Stimulated activated CD8-positive, alpha-beta memory T cell treated with anti-CD3 and anti-CD28 coated beads, Interleukin-4, amount 100 ng/mL, for 4 hours (primary cell): ENCODE measurements around the gene ZNF789.
A peak's percentile ranks its signal among the peaks of the same experiment; 100 is the strongest.
"Not testable (repeated sequence)": the region's sequence is repeated elsewhere in the genome, so short reads cannot be mapped to it uniquely, and the experiment has no call there.

ENCODE experiments used
- DNase-seq, 2 donors: peaks; one replicate each; pipeline ENCODE4 v3.0.0-alpha.2; 2020; ENCODE audit warnings: low read depth in 2 of 2, low spot score in 1 of 2

ZNF789 gene

DNA sequence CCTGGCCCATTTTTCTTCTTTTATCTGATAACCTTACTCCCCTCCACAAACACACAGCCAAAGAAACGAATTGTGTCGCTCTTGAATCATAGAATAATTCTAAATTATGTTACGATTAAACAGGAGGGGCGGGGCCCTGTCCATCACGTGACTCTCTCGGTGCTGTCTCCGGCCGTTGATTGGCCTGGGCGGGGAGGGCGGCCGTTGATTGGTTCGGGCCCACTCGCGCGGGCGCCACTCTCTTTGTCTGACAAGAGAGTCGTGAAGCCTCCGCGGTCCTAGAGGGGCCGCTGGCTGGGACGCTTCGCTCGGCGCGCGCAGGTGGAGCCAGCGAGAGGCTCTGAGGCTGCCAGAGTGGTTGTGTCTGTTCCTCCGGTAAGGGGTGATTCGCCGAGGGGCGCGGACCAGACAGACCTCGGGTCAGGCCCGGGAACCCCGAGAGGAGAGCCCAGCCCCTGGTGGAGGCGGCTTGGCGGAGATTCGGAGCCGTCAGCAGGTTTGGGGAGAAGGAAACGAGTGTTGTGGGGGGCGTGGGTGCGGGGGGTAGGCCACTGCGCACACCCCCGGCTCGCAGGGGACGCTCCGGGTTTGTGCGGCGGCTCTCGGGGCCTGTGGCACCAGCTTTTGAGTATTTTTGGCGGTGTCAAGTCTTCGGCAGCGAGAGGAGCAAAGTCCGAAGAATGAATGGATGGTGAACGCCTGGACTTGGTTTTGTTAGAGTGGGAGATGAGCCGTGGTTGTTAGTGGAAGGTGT lies at the start of gene ZNF789:
ZNF789 (plus strand) TSS at position 330 of the 754 bp plus-strand sequence. CDS start 3,567 bp downstream, outside the sequence.
- peak; percentile 94 to 96 for DNase-seq

DNA sequence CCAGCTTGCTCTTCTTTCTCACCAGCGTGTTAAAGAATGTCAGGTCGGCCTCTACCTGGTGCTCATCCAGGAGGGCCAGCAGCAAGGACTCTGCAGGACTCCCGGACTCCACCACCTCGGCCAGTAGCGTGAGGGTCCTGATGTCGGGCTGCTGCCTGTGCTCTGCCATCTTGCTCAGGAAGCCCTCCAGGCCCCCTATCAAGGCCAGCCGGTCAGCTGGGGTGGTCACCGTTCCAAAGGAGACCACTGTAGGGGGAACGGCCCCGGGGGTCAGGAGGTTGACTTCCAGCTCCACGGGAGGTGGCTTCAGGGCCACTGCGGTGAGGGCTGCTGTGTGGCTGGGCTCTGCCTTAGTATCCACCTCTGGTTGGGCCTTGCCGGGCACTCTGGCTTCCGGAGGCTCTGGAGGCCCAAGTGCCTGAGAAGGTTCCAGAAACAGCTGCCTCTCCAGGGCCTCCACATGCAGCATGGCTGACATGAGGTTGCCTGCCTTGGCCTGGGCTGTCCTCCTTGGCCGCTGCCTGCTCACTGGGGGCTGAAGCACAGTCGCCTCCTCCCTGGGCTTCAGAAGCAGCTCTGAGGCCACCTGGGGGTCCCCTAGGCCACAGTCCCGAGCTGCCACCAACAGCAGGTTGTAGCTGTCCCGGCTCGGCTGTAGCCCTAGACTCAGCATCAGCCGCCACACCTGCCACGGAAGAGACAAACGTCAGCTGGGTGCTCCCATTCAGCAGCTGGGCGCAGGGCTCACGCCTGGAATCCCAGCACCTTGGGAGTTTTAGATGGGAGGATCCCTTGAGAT lies 47.6 kb upstream of the ZNF789 start:
- DNase-seq: no peak

DNA sequence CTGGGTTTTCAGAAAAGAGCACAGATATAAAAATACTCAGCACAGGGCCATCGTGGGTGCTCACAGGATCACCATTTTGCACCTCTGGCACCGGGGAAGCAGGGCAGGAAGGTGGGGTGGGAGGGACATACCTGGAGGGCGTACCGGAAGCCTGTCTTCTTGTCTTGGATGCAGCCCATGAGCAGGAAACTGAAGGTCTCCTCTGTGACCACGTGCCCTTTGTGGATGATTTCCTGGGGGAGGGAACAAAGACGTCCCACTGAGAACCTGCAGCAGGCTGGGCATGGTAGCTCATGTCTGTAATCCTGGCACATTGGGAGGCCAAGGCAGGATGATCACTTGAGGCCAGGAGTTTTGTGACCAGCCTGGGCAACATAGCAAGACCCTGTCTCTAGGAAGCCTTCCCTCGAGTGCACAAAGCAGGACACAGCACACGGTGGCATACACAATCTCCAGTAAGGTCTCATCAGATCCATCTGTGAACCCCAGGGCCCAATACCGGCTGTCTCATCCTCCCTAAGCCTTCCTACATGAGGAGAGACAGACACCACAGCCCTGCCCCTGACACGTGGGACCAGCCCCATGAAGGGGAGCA lies 43.6 kb upstream of the ZNF789 start:
- no peak for DNase-seq

DNA sequence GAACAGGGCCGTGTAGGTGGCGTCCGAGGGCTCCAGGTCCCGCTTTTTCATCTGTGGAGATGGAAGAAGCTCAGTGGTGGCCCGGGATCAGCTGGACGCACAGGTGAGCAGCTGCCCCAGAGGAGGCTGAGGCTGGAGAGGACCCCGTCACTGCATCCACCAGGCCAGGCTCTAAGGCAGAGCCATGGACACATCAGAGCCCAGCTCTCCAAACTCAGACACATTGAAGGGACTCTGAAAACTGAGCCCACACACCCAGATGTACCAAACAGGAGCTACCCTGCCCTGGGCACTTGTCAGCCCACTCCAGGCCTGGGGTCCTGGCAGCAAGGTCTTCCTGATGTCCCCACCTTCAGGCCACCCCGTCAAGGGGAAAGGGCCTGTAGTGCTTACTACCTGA lies 42.9 kb upstream of the ZNF789 start:
- DNase-seq: no peak

DNA sequence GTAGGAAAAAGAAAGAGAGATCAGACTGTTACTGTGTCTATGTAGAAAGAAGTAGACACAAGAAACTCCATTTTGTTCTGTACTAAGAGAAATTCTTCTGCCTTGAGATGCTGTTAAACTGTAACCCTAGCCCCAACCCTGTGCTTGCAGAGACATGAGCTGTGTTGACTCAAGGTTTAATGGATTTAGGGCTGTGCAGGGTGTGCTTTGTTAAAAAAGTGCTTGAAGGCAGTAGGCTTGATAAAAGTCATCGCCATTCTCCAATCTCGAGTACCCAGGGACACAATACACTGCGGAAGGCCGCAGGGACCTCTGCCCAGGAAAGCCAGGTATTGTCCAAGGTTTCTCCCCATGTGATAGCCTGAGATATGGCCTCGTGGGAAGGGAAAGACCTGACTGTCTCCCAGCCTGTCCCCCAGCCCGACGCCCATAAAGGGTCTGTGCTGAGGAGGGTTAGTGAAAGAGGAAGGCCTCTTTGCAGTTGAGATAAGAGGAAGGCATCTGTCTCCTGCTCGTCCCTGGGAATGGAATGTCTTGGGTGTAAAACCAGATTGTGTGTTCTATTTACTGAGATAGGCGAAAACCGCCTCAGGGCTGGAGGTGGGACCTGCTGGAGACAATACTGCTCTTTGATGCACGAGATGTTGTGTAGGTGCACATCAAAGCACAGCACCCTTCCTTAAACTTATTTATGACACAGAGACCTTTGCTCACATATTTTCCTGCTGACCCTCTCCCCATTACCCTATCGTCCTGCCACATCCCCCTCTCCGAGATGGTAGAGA lies 40.7 kb upstream of the ZNF789 start:
- not testable (repeated sequence) for DNase-seq

DNA sequence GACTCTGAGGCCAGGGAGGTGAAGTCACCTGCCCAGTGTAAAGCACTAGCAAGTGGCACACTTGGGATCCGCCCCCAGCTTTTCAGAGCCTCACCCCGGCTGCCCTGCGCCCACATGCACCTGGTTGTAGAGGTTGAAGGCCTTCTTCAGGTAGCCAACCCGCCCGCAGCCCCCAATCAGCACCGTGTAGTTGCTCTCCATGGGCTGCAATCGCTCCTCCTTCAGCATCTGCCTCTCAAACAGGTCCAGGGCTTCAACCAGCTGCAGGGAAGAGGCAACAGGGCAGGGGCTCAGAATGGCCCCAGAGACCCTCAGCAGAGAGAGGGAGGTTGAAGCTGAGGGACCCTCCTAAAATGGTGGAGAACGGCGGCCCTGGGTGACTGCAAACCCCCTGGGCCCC lies 39.5 kb upstream of the ZNF789 start:
- DNase-seq: no peak

DNA sequence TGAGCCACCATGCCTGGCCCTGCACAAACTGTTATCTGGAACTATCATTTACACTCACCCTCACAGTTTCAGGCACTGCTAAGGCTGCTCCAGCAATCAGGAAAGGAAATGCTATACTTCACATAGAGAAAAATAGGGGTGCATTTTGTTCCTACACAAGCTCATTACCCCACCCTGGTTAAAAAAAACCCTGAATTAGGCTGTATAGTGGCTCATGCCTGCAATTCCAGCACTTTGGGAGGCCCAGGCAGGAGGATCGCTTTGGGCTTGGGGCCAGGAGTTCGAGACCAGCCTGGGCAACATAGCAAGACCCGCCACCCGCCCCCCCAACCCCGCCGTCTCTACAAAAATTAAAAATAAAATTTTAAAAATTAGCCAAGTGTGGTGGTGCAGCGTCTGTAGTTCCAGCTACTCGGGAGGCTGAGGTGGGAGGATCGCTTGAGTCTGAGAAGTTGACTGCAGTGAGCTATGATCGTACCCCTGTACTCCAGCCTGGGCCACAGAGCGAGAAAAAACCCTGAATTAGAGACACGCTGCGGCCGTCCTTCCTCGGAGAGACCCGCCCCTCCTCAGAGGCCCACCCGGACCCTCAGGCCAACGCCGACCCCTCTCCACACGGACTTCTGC lies 34.6 kb upstream of the ZNF789 start:
- no peak for DNase-seq

DNA sequence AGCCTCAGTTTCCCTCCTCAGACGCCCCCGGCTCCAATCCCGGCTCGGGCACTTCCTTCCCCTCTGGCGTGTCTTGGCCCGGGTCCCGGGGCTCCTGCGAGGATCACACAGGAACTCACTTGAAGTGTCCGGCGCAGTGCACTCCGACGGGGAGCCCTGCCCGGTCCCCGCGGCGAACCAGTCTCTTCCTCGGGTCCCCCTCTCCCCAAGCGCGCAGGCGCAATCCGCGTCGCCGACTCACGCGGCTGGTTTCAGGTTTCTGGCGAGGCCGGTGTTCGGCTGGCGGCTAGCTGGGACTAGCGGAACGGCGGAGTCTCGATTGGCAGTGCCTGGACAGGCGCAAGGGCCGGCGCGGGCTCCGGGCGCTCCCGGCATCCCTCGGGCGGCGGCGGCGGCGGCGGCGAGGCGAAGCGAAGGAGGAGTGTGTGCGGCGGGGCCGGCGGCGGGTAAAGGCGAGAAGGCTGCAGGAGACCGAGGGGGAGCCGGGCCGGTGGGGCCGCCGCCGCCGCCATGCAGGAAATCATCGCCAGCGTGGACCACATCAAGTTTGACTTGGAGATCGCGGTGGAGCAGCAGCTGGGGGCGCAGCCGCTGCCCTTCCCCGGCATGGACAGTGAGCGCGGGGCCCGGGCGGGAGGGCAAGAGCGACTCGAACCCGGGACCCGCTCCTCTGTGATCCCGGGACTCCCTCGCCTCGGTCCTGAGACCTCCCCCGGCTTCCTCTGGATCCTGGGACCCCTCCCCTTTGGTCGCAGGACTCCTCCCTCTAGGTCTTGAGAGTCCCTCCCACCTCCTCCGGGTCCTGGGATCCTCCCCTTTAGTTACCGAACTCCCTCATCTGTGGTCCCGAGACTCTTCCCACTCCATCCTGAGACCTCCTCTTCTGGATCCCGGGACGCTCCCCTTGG lies 33.9 kb upstream of the ZNF789 start, which contains the start of the genes CPSF4 and PTCD1:
CPSF4 (plus strand) TSS at position 371 of the 908 bp plus-strand sequence; CDS start at position 511, 140 bp downstream.
PTCD1 (minus strand) TSS at position 226 of the 908 bp plus-strand sequence. CDS start 3,556 bp downstream, outside the sequence.
- DNase-seq: peak; percentile 80 to 85

DNA sequence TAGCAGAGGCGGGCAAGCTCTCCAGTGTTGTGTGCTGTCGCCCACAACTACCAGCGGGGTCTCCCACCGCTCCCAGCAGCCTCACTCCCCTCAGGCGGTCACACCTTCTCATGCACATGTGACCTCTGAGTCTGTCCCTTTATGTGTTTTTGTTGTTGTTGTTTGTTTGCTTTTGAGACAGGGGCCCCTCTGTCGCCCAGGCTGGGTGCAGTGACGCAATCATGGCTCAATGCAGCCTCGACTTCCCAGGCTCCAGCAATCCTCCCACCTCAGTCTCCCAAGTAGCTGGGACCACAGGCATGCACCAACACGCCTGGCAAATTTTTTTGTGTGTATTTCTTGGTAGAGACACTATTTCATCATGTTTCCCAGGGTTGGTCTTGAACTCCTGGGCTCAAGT lies 32.5 kb upstream of the ZNF789 start:
- no peak for DNase-seq

DNA sequence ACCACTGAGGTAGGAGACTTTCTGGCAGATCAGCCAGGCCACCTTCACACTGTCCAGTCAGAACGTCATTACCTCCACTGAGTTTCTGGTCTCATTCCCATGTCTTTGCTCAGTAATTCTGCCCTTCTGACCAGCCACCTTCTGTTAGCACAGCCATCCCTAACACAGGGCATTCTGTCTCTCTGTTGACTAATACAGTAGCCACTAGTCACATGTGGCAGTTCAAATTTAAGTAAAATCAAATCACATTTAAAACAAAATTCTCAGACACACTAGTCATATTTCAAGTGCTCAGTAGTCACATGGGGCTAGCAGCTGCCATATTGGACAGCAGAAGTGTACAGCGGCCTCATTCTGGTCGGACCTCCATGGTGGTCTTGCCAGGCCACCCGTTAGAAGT lies 26.6 kb upstream of the ZNF789 start:
- no peak for DNase-seq

DNA sequence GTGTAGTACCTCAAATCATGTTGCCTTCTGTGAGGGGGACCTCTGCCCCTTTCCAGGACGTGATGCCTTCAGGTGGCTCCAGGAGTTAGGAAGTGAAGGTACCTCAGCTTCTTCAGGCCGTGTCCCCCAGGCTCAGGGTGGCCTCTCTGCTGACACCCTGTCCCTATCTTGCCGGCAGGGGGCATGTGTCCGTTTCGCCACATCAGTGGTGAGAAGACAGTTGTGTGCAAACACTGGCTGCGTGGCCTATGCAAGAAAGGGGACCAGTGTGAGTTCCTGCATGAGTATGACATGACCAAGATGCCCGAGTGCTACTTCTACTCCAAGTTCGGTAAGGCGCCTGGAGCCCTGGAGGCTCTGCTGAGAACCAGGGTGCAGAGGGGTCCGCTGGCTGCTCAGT lies 24.7 kb upstream of the ZNF789 start:
- DNase-seq: no peak

DNA sequence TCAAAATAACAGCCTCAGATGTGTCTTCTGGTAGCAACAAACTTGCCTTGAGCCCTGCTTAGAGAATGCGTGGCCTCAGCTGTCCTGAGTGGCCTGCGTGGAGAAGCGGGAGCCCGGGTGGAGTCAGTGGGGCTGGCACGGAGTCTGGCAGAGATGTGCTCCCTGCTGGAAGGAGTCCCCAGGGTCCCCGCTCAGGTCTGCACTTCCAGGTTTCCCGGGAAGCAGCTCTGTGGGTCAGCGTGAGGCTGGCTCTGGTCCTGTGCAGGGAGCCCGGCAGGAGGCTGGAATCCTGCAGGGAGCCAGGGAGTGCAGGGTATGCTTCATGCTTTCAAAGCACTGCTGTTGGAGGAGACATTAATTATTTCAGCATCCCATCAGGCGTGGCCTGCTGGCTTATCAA lies 23.8 kb upstream of the ZNF789 start:
- DNase-seq: no peak

DNA sequence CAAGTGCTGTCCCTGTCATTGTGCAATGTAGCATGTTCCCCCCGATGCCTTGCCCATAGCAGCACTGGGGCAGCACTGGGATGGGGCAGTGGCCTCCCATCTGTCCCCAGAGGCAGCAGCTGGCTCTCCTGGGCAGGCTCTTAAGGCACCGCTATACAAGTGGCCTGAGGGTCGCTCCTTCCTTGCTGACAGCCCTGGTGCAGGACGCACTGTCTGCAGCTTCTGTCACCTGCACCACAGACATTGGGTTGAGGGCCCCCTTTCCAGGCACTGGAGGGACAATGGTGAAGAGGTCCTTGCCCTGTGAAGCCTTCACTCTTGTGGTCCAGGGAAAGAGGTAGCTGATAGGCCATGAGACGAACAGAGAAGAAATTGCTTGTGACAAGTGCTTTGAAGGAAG lies 23.4 kb upstream of the ZNF789 start:
- DNase-seq: no peak

DNA sequence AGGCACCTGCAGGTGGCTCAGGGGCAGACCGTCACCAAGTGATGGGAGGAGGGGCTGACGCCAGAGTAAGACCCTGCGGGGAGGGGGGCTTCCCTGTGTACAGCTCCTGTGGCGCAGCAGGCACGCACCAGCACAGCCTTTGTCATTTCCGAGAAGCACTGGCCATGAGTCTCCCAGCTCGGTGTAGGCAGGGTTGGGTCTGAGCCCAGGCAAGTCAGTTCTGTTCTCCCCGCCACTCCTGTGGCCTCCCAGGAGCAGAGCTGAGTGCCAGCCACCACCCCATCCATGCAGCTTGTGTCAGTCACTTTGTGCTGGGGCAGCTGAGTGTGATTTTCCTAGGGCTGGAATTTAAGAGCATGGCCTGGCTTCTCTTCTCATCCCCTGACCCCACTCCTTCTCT lies 20.8 kb upstream of the ZNF789 start:
- no peak for DNase-seq

DNA sequence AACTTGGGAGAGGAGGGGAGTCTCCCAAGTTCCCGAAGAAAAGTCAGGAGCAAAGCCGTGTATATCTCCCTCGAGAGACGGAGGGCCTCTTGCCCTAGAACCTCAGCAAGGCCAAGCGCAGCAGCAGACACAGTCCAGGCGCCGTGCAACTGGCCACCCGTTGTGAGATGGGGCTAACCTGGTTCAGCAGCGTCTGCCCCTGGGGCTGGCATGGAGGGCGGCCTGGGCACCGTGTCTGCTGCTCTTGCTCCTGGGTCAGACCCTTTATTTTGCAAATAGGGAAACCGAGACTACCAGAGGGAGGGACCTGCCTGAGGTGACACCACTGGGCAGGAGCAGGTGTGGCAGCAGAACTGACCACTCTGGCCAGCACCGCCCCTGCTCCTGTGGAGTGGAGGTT lies 20.1 kb upstream of the ZNF789 start:
- DNase-seq: no peak

DNA sequence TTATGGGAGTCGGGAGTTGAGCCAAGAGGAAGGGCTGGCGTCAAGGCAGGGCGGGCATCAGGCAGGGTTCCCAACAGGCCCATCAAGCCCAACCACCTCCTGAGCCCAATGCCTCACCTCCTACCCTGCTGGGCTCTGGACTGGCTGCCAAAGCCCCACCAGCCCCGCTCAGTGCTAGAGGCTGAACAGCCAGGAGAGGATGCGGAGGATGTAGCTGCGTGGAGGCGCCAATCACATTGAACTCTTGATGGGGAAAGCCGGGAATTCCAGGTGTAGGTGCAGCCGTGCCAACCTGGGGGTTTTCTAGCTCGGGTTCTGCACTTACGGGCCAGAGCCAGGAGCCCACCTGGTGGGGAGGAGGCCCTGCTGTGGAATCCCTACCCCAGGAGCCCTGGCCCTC lies 19.6 kb upstream of the ZNF789 start:
- DNase-seq: no peak

DNA sequence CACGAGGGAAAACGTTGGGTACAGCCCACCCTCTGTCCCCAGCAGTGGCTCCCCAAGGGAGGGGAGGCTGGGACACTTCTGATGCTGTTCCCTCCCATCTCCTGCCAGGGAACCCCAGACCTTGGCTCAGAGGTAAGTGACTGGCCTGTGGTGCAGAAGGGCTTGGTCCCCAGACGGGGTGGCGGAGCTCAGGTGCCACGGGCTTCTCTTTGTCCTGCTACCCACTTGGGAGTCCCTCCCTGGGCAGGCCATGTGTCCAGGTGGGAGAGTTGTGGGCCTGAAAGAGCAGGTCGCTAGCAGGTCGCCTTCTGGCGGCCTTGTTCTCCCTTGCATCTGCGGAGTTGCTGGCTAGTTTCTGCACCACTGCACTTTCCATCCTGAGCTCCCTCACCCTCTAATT lies 16.8 kb upstream of the ZNF789 start:
- DNase-seq: no peak

DNA sequence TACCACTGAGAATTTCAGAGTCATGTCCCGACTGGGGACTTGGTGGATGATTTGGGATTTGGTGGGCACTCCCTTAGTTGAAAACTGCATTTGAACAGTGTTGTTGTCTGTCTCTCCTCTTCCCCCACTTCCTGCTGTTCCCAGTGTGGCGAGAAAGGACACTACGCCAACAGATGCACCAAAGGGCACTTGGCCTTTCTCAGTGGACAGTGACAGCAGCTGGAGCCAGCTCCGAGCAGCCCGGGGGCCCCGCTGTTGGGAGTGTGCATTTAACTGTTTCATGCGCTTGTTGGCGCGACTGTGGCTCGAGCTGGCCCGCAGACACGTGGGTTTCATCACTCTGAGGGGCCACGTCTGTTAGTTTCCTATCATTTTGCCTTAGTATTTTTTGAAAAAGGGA lies 16.4 kb upstream of the ZNF789 start:
- no peak for DNase-seq

DNA sequence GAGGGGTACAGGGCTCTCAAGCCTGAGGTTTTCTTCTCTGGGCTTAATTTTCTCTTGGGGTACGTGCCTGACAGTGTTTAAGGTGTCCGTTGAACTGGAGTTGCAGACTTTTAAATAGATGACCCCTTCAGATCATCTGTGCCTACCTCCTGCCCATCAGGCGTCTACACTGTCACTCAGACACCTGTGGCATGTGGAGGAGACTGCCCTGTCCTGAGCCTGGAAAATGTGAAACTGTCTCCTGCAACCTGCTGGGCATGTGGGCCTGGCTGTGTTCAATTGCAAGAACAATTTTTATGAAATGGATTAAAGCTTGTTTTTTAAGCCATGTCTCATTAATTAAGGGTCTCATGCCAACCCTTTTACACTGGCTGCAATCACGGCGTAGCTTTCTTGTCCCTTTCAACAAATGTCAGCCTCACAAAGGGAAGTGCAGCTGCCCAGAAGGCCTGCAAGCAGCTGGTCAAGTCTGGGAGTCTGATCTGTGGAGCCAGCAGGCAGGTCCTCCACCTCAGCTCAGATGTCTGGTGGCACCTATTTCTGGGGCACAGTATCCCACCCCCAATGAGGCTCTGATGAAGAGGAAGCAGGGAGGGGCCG lies 15.5 kb upstream of the ZNF789 start:
- DNase-seq: no peak
